Activated CD4-positive, alpha-beta memory T cell treated with anti-CD3 and anti-CD28 coated beads, Interleukin-2, amount 10 ng/mL, durations not matched to agents 7 days and 5 days (primary cell): Measurements from ENCODE around the gene SGSH. TPM values are rescaled to one million over a fixed set of nuclear protein-coding genes. Genes with fewer than 3 reads are reported as not detected.
"Not testable (repeated sequence)": the region's sequence is repeated elsewhere in the genome, so short reads cannot be mapped to it uniquely, and the experiment has no call there.

ENCODE experiments used
- CTCF ChIA-PET: fragments of 350-600 bp; sonication (Branson Sonifier 250); formaldehyde crosslinking; loops from one replicate; lab custom pipeline; 2021; ENCODE audit warnings: antibody characterized with exemption, inconsistent platforms; lab: Charles Lee
- POLR2A ChIA-PET: fragments of 350-600 bp; sonication (Branson Sonifier 250); formaldehyde crosslinking; loops from one replicate; lab custom pipeline; 2021; ENCODE audit warnings: antibody characterized with exemption; lab: Charles Lee
- DNase-seq: peaks from one replicate; pipeline ENCODE4 v3.0.0-alpha.2; 2020
- H3K27ac Mint-ChIP-seq: one replicate; pipeline ENCODE4 v1.8.0; 2021; ENCODE audit warnings: mild to moderate bottlenecking, mixed read lengths
- H3K27me3 Mint-ChIP-seq: one replicate; pipeline ENCODE4 v1.8.0; 2021; ENCODE audit warnings: mixed read lengths
- H3K36me3 Mint-ChIP-seq: one replicate; pipeline ENCODE4 v1.8.0; 2021; ENCODE audit warnings: low read depth, mixed read lengths
- H3K4me1 Mint-ChIP-seq: one replicate; pipeline ENCODE4 v1.8.0; 2021; ENCODE audit warnings: mixed read lengths
- H3K4me3 Mint-ChIP-seq: one replicate; pipeline ENCODE4 v1.8.0; 2021; ENCODE audit warnings: mild to moderate bottlenecking, mixed read lengths
- H3K9me3 Mint-ChIP-seq: one replicate; pipeline ENCODE4 v1.8.0; 2021; ENCODE audit warnings: mixed read lengths
- total RNA-seq, 2 experiments: library from RNA; stranded (reverse); gene quantifications; one replicate each; pipeline ENCODE4 v1.2.3, GENCODE V29; 2021

The SGSH gene
- total RNA-seq, 2 experiments from 2014 or later = 56.5 to 61.1 TPM

- ChIA-PET POLR2A (interaction anchor here (0.9 to 19.7 kb wide), 6 partner anchors 19 to 150 kb away, joined by 3 to 390 read pairs (median 6); partner anchors contain the start of genes GAA, RNF213, SGSH and SLC26A11), CTCF (interaction anchor here (0.6 to 2.2 kb wide), 3 partner anchors 26 to 151 kb away, joined by 3 to 15 read pairs (median 5); partner anchors contain the start of gene GAA)
- peaks cover 54% of the 10 kb centered on the region for H3K4me1 Mint-ChIP-seq
- no peaks in the 10 kb centered on the region for H3K27me3 Mint-ChIP-seq
- peak overlapping the region; percentile 42 for H3K27ac Mint-ChIP-seq
- DNase-seq = no peak
- H3K36me3 Mint-ChIP-seq = no peaks in the 10 kb centered on the region
- H3K9me3 Mint-ChIP-seq = no peaks in the 10 kb centered on the region
- H3K4me3 Mint-ChIP-seq = no peak overlapping the region
These were observed 31.8 kb upstream of the SGSH start for GRCh38 chr17:80251966-80252365.

GRCh38 chr17:80248894-80249710, 29.0 kb upstream of the SGSH start:
- H3K9me3 Mint-ChIP-seq = no peaks in the 10 kb centered on the region
- DNase-seq = no peak
- no peaks in the 10 kb centered on the region for H3K27me3 Mint-ChIP-seq
- ChIA-PET POLR2A (no interaction called here), CTCF (no interaction called here)
- H3K4me3 Mint-ChIP-seq = no peak overlapping the region
- H3K4me1 Mint-ChIP-seq = peaks cover 25% of the 10 kb centered on the region
- H3K36me3 Mint-ChIP-seq = no peaks in the 10 kb centered on the region
- H3K27ac Mint-ChIP-seq = no peak overlapping the region

- H3K36me3 Mint-ChIP-seq = no peaks in the 10 kb centered on the region
- H3K4me1 Mint-ChIP-seq = peaks cover 16% of the 10 kb centered on the region
- H3K9me3 Mint-ChIP-seq = no peaks in the 10 kb centered on the region
- CTCF ChIA-PET = no interaction called here
- no peak for DNase-seq
- POLR2A ChIA-PET = interaction anchor here (0.6 kb wide), 1 partner anchor 136 kb away, joined by 3 read pairs; no protein-coding TSS in a partner anchor
- no peak overlapping the region for H3K27ac Mint-ChIP-seq
- H3K27me3 Mint-ChIP-seq = no peaks in the 10 kb centered on the region
- no peak overlapping the region for H3K4me3 Mint-ChIP-seq
These were observed 28.1 kb upstream of the SGSH start for GRCh38 chr17:80248001-80248893.

GRCh38 chr17:80247561-80247960, 27.4 kb upstream of the SGSH start:
- DNase-seq = no peak
- H3K27ac Mint-ChIP-seq = no peak overlapping the region
- H3K27me3 Mint-ChIP-seq = no peaks in the 10 kb centered on the region
- H3K9me3 Mint-ChIP-seq = no peaks in the 10 kb centered on the region
- H3K4me1 Mint-ChIP-seq = peaks cover 10% of the 10 kb centered on the region
- CTCF ChIA-PET = no interaction called here
- H3K4me3 Mint-ChIP-seq = no peak overlapping the region
- no peaks in the 10 kb centered on the region for H3K36me3 Mint-ChIP-seq
- POLR2A ChIA-PET = interaction anchor here (0.6 kb wide), 1 partner anchor 136 kb away, joined by 3 read pairs; no protein-coding TSS in a partner anchor

- Mint-ChIP-seq H3K4me3 (no peak overlapping the region), H3K36me3 (no peaks in the 10 kb centered on the region), H3K27me3 (no peaks in the 10 kb centered on the region), H3K27ac (no peak overlapping the region), H3K9me3 (no peaks in the 10 kb centered on the region), H3K4me1 (peaks cover 1% of the 10 kb centered on the region)
- no peak for DNase-seq
- ChIA-PET CTCF (no interaction called here), POLR2A (no interaction called here)
These were observed 26.6 kb upstream of the SGSH start for GRCh38 chr17:80246726-80247125.

- Mint-ChIP-seq H3K36me3 (no peaks in the 10 kb centered on the region), H3K9me3 (no peaks in the 10 kb centered on the region), H3K27ac (no peak overlapping the region), H3K27me3 (no peaks in the 10 kb centered on the region), H3K4me3 (no peak overlapping the region), H3K4me1 (no peaks in the 10 kb centered on the region)
- no peak for DNase-seq
- ChIA-PET CTCF (no interaction called here), POLR2A (no interaction called here)
These were observed 26.1 kb upstream of the SGSH start for GRCh38 chr17:80246266-80246681.

- DNase-seq = no peak
- CTCF ChIA-PET = no interaction called here
- H3K27ac Mint-ChIP-seq = no peak overlapping the region
- no peaks in the 10 kb centered on the region for H3K9me3 Mint-ChIP-seq
- H3K27me3 Mint-ChIP-seq = no peaks in the 10 kb centered on the region
- no peak overlapping the region for H3K4me3 Mint-ChIP-seq
- no peaks in the 10 kb centered on the region for H3K36me3 Mint-ChIP-seq
- POLR2A ChIA-PET = no interaction called here
- H3K4me1 Mint-ChIP-seq = no peaks in the 10 kb centered on the region
These were observed 25.6 kb upstream of the SGSH start for GRCh38 chr17:80245566-80246265.

GRCh38 chr17:80244871-80245509, 24.9 kb upstream of the SGSH start:
- Mint-ChIP-seq H3K4me1 (no peaks in the 10 kb centered on the region), H3K27me3 (no peaks in the 10 kb centered on the region), H3K36me3 (no peaks in the 10 kb centered on the region), H3K4me3 (no peak overlapping the region), H3K9me3 (no peaks in the 10 kb centered on the region), H3K27ac (no peak overlapping the region)
- POLR2A ChIA-PET = no interaction called here
- CTCF ChIA-PET = interaction anchor here (0.6 kb wide), 1 partner anchor 8 kb away, joined by 3 read pairs; no protein-coding TSS in a partner anchor
- DNase-seq = no peak

- H3K4me3 Mint-ChIP-seq, H3K9me3 Mint-ChIP-seq, DNase-seq, H3K36me3 Mint-ChIP-seq, H3K4me1 Mint-ChIP-seq, POLR2A ChIA-PET, H3K27ac Mint-ChIP-seq, H3K27me3 Mint-ChIP-seq: not testable (repeated sequence)
- CTCF ChIA-PET = interaction anchor here (0.6 kb wide), 1 partner anchor 9 kb away, joined by 3 read pairs; no protein-coding TSS in a partner anchor
These were observed 24.3 kb upstream of the SGSH start for GRCh38 chr17:80244448-80244847.

GRCh38 chr17:80243526-80244433, 23.6 kb upstream of the SGSH start:
- Mint-ChIP-seq H3K4me1 (no peaks in the 10 kb centered on the region), H3K9me3 (no peaks in the 10 kb centered on the region), H3K4me3 (no peak overlapping the region), H3K27ac (no peak overlapping the region), H3K27me3 (no peaks in the 10 kb centered on the region), H3K36me3 (no peaks in the 10 kb centered on the region)
- no peak for DNase-seq
- ChIA-PET CTCF (interaction anchor here (0.6 kb wide), 1 partner anchor 9 kb away, joined by 3 read pairs; no protein-coding TSS in a partner anchor), POLR2A (no interaction called here)

- Mint-ChIP-seq H3K27ac (no peak overlapping the region), H3K4me1 (no peaks in the 10 kb centered on the region), H3K9me3 (no peaks in the 10 kb centered on the region), H3K4me3 (no peak overlapping the region), H3K36me3 (peaks cover 6% of the 10 kb centered on the region), H3K27me3 (no peaks in the 10 kb centered on the region)
- POLR2A ChIA-PET = no interaction called here
- DNase-seq = no peak
- CTCF ChIA-PET = no interaction called here
These were observed 22.4 kb upstream of the SGSH start for GRCh38 chr17:80242505-80242904.
